Suppressor macrophage treated with lipopolysaccharide for 1 hour (primary cell): ENCODE measurements around the gene SUSD1.

Source experiments
- DNase-seq, 3 donors: peaks; one replicate each; pipeline ENCODE4 v3.0.0-alpha.2; 2020 to 2022

The SUSD1 gene

GRCh38 chr9:112035166-112035826 lies 139.8 kb downstream of the SUSD1 start:
- no peak for DNase-seq

DNA sequence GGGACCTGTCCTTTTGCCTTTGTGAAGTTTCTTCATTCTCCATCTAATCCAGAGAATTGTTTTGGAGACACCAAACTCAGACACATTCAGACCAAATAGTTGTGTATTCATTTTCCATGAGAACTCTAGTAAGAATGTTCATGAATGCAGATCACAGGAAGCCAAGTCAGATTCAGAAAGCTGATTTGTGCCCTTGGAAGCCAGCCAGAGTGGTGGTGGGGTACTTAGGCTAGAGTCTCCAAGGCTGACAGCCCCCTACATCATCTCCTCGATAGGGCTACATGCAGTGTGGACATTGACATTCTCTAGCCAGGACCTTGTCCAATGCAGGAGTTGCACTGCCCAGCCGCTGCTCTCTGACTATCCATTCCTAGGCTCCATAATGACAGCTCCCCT lies 140.9 kb downstream of the SUSD1 start:
- DNase-seq, result no peak

DNA sequence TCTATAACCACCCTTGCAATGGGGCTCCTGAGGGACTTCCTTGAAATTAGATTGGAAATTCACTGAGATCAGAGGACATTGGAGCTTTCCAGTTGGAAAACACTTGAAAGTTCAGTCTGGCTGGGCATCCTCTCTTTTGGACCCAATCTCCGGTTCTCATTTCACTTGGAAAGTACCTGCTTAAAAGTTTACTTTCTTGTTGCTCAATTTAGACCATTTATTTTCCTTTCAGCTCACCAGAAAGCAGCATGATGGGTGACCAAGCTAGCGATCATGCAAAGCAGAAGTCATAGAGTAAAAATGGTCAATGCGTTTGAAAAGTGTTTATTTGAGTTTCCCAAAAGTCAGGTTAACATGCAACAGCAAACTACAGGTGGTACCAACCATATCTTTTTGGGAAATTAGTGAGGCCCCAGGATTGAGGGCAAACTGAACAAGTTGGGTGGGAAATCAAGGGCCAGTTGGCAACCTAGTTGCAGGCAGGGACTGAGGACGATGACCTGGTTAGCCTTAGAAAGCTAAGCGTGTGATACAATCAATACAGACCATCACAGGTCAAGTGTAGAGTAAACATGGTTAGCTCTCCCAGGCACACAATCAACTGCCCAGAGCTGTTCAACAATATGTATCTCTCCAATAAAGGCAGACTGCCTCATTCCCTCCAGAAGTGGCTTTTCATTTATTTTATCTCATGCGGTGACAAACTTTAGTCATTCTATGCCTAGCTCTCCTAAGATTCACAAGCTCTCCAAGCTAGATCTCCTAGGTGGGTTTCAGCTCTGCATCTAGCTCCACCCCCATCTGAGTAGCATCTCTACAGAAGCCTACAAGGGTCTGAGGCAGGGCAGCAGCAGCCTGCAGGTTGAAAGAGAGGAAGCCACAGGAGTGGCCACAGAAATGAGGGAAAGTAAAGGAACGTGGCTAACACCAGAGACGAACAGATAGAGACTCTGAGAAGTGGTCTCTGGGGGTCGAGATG lies 141.6 kb downstream of the SUSD1 start:
- DNase-seq, result peak in 1 of 3 donors; percentile 38

DNA sequence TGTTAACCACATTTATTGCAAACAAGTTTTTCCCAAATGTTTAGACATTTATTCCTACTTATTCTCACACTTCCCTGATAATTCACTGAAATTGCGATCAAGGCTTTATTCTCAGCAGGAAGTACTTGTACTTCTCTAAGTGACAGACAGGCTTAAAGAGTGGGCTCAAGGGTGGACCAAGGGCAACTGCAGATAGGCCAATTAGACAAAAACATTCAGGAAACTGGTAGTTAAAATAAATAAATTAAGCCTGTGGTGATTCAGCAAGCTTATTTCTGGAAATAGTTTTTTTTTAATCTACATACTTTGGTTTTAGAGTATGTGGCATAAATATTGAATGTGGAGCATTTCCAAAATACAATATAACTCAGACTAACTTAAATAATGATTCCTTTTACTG lies 142.4 kb downstream of the SUSD1 start:
- DNase-seq, result no peak

DNA sequence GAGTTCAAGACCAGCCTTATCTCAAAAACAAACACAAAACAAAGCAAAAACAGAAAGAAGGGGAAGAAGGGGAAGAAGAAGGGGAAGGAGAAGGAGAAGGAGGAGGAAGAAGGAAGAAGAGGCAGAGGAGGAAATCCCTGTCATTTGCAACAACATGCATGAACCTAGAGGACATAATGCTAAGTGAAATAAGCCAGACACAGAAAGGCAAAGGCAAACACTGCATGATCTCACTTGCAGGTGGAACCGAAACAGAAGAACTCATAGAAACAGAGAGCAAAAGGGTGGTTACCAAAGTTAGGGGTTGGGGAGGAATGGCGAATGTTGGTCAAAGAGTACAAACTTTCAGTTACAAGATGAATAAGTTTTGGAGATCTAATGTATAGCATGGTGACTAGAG lies 143.1 kb downstream of the SUSD1 start:
- peak in 1 of 3 donors; percentile 43 for DNase-seq

DNA sequence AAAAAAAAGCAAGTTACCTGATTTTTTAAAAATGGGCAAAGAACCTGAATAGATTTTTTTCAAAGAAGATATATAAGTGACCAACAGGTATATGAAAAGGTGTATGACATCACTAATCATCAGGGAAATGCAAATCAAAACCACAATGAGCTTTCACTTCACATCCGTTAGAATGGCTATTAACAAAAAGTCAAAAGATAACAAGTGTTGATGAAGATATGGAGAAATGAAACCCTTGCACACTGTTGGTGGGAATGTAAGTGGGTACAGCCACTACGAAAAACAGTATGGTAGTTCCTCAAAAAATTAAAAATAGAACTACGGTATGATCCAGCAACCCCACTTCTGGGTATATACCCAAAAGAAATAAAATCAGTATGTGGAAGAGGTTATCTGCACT lies 143.7 kb downstream of the SUSD1 start:
- no peak for DNase-seq

GRCh38 chr9:112029921-112030444 lies 145.1 kb downstream of the SUSD1 start:
- DNase-seq, result no peak

DNA sequence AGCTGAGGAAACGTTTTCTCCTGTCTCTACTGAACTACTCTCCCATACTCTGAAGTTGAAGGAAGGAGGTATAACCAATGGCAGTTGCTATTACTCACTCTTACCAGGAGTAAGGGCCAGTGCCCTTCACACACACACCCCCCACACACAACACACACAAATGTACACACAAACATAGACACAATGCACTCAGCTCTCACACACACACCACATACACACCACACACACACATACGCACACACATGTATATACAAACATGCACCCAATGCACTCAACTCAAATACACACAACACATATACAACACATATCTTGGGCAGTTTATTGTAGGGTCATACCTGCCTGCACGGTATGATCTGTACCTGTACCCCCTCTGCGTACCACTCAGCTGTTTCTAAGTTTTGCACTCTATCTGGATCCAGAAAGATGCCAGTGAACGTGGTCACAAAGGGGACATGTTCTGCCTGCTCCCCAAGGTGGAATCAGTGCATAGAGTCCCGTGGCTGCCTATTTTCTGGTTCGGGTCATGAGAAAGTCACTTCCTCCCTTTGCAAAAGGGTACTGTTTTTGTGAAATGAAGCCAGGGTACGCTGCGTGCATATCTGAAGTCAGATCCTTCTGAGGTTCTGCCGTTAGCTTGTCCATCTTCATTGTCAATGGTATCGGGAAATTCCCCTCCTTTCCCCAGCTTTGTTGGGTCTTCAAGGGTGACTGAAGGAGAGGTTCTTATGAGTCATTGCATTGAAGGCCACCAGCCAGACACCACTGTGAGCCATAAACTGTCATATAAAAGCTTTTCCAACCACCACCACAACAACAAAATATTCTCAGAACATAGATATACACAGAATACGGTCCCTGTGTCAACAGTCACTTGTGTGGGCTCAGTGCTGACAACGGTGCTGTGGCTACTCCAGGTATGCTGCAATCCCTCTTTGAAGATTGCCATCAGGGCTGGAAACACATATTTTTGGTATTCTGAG lies 146.6 kb downstream of the SUSD1 start:
- DNase-seq, result peak; percentile 67 to 84 (median 74)

- no peak for DNase-seq
Measured at GRCh38 chr9:112025850-112026249, 149.2 kb downstream of the SUSD1 start.

DNA sequence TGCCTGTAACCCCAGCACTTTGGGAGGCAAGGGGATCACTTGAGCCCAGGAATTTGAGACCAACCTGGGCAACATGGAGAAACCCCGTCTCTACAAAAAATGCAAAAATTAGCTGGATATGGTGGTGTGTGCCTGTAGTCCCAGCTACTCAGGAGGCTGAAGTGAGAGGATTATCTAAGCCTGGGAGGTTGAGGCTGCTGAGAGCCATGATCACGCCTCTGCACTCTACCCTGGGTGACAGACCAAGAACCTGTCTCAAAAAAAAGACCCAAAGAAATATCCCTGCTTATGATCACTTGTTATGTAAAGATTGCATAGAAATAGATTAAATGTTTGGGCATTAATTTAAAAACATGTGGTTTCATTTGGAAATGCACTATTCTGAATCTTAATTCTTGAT lies 153.4 kb downstream of the SUSD1 start:
- no peak for DNase-seq

DNA sequence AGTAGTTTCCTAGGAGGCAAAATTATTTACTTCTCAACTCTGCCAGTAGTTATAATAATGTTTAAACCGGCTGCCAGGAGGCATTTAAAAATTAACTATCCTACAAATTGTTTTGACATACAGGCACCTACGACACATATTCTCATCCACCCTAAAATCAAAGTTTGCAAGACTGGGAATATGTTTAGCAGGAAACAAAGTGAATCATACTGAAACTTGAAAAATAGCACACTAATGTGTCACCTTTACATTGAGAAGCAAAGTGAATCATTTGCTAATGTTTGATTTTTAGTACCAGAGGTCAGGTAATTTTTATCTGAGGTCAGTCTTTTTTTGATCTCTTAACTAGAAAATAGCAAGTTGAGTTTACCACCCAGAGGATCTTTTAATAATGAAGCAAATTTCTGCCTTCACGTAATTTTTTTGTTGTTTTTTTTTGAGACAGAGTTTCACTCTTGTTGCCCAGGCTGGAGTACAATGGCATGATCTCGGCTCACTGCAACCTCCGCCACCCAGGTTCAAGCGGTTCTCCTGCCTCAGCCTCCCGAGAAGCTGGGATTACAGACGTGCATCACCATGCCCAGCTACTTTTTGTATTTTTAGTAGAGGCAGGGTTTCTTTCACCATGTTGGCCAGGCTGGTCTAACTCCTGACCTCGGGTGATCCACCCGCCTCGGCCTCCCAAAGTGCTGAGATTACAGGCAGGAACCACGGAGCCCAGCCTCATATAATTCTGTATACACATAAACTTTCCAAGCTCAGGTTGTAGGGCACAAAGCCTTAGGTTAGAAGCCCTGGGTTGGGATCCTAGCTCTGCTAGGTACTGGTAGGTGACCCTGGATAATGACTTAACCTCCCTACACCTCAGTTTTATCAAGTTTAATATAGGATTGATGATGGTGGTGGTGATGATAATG lies 154.2 kb downstream of the SUSD1 start:
- no peak for DNase-seq

- DNase-seq, result no peak
Measured at GRCh38 chr9:112017878-112018277, 157.2 kb downstream of the SUSD1 start.

- DNase-seq, result no peak
Measured at GRCh38 chr9:112015736-112016135, 159.4 kb downstream of the SUSD1 start.

DNA sequence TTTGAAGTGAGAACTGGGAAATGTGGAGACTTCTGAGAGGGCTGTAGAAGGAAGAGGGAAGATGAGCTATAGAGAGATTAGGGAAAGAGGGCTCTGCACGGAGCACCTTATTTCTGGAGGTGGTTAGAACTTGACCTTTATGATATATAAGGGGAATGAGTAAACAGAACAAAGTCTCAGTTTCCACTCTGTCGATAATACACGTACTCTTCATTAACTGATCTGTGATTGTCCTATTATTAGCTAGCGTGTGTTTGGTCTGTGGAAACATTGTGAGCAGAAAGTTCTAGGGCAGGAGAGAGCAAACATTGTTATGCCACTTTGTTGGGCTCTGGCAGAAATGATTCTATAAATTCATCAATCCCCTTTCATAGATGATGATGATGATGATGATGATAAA lies 159.9 kb downstream of the SUSD1 start:
- no peak for DNase-seq

DNA sequence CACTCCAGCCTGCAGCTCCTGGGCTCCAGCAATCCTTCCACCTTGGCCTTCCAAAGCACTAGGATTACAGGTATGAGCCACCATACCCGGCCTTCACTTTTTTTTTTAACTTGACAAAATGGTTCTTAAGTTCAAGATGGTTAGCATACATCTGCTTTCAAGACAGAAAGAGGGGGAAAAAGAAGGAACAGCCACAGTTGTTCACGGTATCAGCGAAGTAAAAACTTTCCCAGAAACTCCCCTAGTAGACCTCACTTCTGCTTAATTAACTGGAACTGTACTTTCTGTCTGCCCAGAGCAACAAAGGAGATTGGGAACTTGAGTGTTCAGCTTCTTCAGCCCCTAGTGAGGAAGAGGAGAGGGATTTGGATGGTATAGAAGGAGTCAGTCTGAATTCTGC lies 161.8 kb downstream of the SUSD1 start:
- DNase-seq, result peak; percentile 83 to 95 (median 93)

DNA sequence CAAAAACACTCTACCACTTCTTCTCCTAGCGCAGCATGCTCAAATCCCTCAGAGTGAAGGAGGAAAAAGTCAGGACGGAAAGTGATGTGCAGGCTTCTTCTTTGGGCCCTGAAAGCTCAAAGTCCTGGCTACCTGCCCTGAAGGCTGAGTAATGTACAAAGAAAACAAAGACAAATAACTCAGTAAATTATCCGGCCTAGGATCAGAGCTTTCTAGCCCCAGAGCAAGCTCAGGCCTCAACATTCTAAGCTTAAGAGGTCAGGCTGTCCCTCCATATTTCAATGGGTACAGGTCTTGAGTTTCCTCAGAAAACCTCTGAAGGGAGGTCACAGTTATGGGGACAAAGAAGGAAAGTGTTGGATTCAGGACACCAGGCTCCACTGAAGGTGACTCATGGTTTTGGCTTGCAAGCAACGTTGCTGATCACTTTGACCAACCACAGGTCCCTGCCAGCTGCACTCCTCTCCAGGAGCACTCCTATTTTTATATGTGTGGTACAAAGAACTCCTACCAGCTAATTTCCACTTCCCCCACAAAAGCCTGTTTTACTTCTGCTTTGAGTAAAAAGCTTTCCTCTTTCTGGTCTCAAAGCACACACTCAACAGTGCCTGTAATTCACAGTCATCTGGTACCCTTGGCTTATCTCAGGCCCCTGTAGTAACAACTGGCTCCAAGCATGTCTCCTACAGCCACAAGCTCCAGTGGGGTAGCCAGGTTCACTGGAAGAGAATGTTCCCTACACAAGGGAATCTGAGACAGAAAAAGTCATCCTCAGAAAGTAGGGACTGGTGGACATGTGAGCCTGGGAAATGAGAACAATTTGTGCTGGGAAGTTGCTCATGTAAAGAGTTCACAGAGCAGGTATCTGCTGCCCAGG lies 162.8 kb downstream of the SUSD1 start:
- peak; percentile 72 to 88 (median 82) for DNase-seq

DNA sequence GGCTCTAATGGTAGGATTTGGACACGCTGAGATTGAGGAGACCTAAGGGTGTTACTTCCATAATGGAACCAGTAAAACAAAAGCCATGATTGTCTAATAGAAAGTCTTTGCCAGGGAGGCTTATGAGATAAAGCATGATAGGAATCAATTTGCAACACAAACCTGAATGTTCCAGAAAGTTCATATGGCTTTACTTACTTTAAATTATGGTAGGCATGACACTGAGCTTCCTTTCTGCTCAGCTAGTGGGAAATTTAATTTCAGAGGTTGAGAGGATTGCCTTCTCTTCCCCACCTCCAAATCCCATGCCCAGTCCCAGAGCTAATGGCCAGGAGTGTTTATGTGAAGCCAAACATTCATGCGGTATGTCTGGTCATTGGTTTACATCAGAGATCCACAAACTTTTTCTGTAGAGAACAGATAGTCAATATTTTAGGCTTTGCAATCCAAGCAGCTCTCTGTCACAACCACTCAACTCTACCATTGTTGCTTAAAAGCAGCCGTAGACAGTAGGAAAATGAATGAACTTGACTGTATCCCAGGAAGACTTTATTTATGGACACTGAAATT lies 164.0 kb downstream of the SUSD1 start:
- no peak for DNase-seq

DNA sequence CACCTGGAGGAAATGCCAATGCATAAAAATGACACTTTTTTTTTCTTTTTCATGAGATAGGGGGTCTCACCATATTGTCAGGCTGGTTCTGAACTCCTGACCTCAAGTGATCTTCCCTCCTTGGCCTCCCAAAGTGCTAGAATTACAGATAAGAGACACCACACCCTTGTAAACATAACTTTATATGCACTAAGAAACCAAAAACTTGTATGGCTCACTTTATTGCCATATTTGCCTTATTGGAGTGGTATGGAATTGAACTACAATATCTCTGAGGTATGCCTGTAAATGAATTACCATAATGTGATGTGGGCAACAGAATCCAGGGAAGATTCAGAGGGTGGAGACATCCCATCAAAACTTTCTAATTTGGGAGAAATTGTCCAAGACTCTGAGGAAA lies 164.6 kb downstream of the SUSD1 start:
- DNase-seq, result no peak

DNA sequence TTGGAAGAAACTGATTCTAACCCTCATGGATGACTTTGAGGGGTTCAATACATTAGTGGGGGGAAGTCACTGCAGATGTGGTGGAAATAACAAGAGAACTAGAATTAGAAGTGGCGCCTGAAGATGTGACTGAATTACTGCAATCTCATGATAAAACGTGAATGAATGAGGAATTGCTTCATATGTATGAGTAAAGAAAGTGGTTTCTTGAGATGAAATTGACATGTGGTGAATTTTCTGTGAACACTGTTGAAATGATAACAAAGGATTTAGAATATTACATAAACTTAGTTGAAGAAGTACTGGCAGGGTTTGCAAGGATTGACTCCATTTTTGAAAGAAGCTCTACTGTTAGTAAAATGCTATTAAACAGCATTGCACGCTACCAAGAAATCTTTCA lies 165.4 kb downstream of the SUSD1 start:
- peak in 2 of 3 donors; percentile 62 to 65 for DNase-seq
